GM12878 (cell line): ENCODE results near the gene FAM185A.
"Not testable (repeated sequence)": the region's sequence is repeated elsewhere in the genome, so short reads cannot be mapped to it uniquely, and the experiment has no call there.

ENCODE experiments used
- POLR2AphosphoS2 ChIP-seq: IDR thresholded peaks from 2 replicates; pipeline ENCODE4 v1.6.1; 2011; ENCODE audit warnings: low read depth, mild to moderate bottlenecking, low read length, improper control_type of control experiment, moderate library complexity
- STAT3 ChIP-seq: IDR thresholded peaks from 2 replicates; pipeline ENCODE4 v1.6.1; 2011; ENCODE audit warnings: low read depth, low read length, improper control_type of control experiment

GRCh38 chr7:102749445-102749786, 617 bp downstream of the FAM185A start:
- not testable (repeated sequence) for TF ChIP-seq STAT3, POLR2AphosphoS2
